Measurements from ENCODE around the gene GATAD2B.

- TF ChIP-seq CTCF (IDR thresholded peaks at IDR 0.05; ENCODE audit: insufficient read depth, low read depth, low read length) = peak; percentile 39
- TF ChIP-seq EZH2 (IDR thresholded peaks at IDR 0.05; ENCODE audit: insufficient read depth, low read length) = no peak
Measured at GRCh38 chr1:153967107-153967999, 44.6 kb upstream of the GATAD2B start, which contains the start of gene CREB3L4.

All from astrocyte (in vitro differentiated cells and primary cell).